ENCODE results near the gene PSEN1. TPM values are rescaled to one million over a fixed set of nuclear protein-coding genes. Genes with fewer than 3 reads are reported as not detected.

Gene PSEN1
- total and polyA plus RNA-seq, 10 donors = 15.9 to 74.7 (median 47.2) TPM

GRCh38 chr14:73220061-73220460 lies 83.8 kb downstream of the PSEN1 start:
- Histone ChIP-seq H3K4me3 (no peak overlapping the region), H3K9me3 (no peaks in the 10 kb centered on the region), H3K36me3 (peaks cover 5 to 99% (median 52%) of the 10 kb centered on the region in 6 donors), H3K4me1 (peaks cover 0 to 8% (median 1%) of the 10 kb centered on the region in 6 donors), H3K27me3 (replicated peaks in 1 of 7) (no peaks in the 10 kb centered on the region), H3K27ac (no peak overlapping the region)
- DNase-seq = no peak
- 85 to 95% (median 92%) methylated on average over 4 of the region's 4 CpGs for WGBS, 5 donors
- intact Hi-C loops (cut with DNase I; ENCODE audit: low total_unique reads) = no loop called here
- TF ChIP-seq POLR2AphosphoS5 (IDR thresholded peaks at IDR 0.05) (no peak), CTCF (IDR thresholded peaks at IDR 0.05 in 8 of 11, conservative IDR thresholded peaks at IDR 0.05 in 3 of 11) (no peak), POLR2A (IDR thresholded peaks at IDR 0.05) (no peak)

GRCh38 chr14:73220634-73221033 lies 84.3 kb downstream of the PSEN1 start:
- intact Hi-C loops (cut with DNase I; ENCODE audit: low total_unique reads) = no loop called here
- TF ChIP-seq CTCF (IDR thresholded peaks at IDR 0.05 in 8 of 11, conservative IDR thresholded peaks at IDR 0.05 in 3 of 11) = no peak
- TF ChIP-seq POLR2AphosphoS5 (IDR thresholded peaks at IDR 0.05) = no peak
- no peak for TF ChIP-seq POLR2A (IDR thresholded peaks at IDR 0.05)
- Histone ChIP-seq H3K27me3 (replicated peaks in 1 of 7) (no peaks in the 10 kb centered on the region), H3K4me3 (no peak overlapping the region), H3K27ac (no peak overlapping the region), H3K36me3 (peaks cover 5 to 99% (median 55%) of the 10 kb centered on the region in 6 donors), H3K4me1 (peaks cover 0 to 8% (median 1%) of the 10 kb centered on the region in 6 donors), H3K9me3 (no peaks in the 10 kb centered on the region)
- DNase-seq = no peak
- WGBS, 5 donors = 91 to 96% (median 95%) methylated on average over 5 of the region's 5 CpGs

- 61 to 78% (median 72%) methylated on average over 2 of the region's 2 CpGs for WGBS, 5 donors
These were observed 85.6 kb downstream of the PSEN1 start for GRCh38 chr14:73221945-73222344.

GRCh38 chr14:73223049-73223448 lies 86.7 kb downstream of the PSEN1 start:
- 52 to 71% (median 62%) methylated on average over 5 of the region's 5 CpGs for WGBS, 5 donors
- Histone ChIP-seq H3K27ac (peak overlapping the region in 3 of 8 donors; percentile 4 to 38 (median 4)), H3K4me1 (peaks cover 0 to 15% (median 4%) of the 10 kb centered on the region in 6 donors), H3K9me3 (no peaks in the 10 kb centered on the region), H3K36me3 (peaks cover 5 to 99% (median 42%) of the 10 kb centered on the region in 6 donors), H3K4me3 (no peak overlapping the region), H3K27me3 (replicated peaks in 1 of 7) (no peaks in the 10 kb centered on the region)
- DNase-seq = no peak
- TF ChIP-seq CTCF (IDR thresholded peaks at IDR 0.05 in 8 of 11, conservative IDR thresholded peaks at IDR 0.05 in 3 of 11) (no peak), POLR2A (IDR thresholded peaks at IDR 0.05) (no peak), POLR2AphosphoS5 (IDR thresholded peaks at IDR 0.05) (peak in 1 of 3 donors; percentile 15)
- intact Hi-C loops (cut with DNase I; ENCODE audit: low total_unique reads) = no loop called here

More at GRCh38 chr14:73221945-73222344, 85.6 kb downstream of the PSEN1 start:
- Histone ChIP-seq H3K4me1 (peaks cover 0 to 8% (median 1%) of the 10 kb centered on the region in 6 donors), H3K9me3 (no peaks in the 10 kb centered on the region), H3K36me3 (peaks cover 5 to 99% (median 52%) of the 10 kb centered on the region in 6 donors), H3K27ac (no peak overlapping the region), H3K4me3 (no peak overlapping the region), H3K27me3 (replicated peaks in 1 of 7) (no peaks in the 10 kb centered on the region)
- intact Hi-C loops (cut with DNase I; ENCODE audit: low total_unique reads) = no loop called here
- TF ChIP-seq POLR2AphosphoS5 (IDR thresholded peaks at IDR 0.05) = no peak
- no peak for DNase-seq
